ENCODE results near the gene CKB.

GRCh38 chr14:103569408-103569807 lies 46.8 kb upstream of the CKB start:
- no peak for TF ChIP-seq CTCF (IDR thresholded peaks at IDR 0.05; ENCODE audit: insufficient read depth, low read depth, low read length)
- no peak for TF ChIP-seq EZH2 (IDR thresholded peaks at IDR 0.05; ENCODE audit: insufficient read depth, low read length)

Measured in astrocyte (in vitro differentiated cells and primary cell).